K562 (cell line): Measurements from ENCODE around the gene SPOCK2. TPM values are rescaled to one million over a fixed set of nuclear protein-coding genes. Genes with fewer than 3 reads are reported as not detected.

Source experiments
- ATAC-seq: fragments of 200-7000 bp; cut with Tn5 transposase; 3 replicates; pipeline ENCODE4 v1.9.1; 2020; ENCODE audit warnings: moderate library complexity
- BruUV-seq: library from RNA; stranded (reverse); fragments of 400-500 nt; replicated peaks from 2 replicates; lab custom pipeline; 2021; lab: Mats Ljungman, UMichigan
- CTCF ChIA-PET: fragments of 300-600 bp; formaldehyde crosslinking; extraction: SDS; loops from one replicate; lab custom pipeline; 2021; ENCODE audit warnings: low intra/inter-chr PET ratio; lab: Yijun Ruan, JAX
- POLR2A ChIA-PET: fragments of 300-600, 350-650 bp; sonication (Branson Sonifier 250); formaldehyde crosslinking; extraction: SDS; loops from one replicate; lab custom pipeline; 2021; ENCODE audit warnings: antibody characterized with exemption, inconsistent platforms; lab: Yijun Ruan, JAX
- DNase-seq, 4 experiments: peaks; one replicate each; pipeline versions ENCODE4 v3.0.0 to v3.0.0-alpha.2; 2011 to 2018; ENCODE audit warnings: low spot score in 3 of 4, mixed read lengths in 3 of 4; ENCODE audit errors: extremely low read depth in 1 of 4
- FAIRE-seq: peaks from 2 replicates; lab custom pipeline; 2011; peaks lifted over from hg19 to GRCh38; lab: Jason Lieb, UNC
- H2AFZ ChIP-seq: 2 replicates; pipeline ENCODE4 v1.6.0; 2011; ENCODE audit warnings: low read depth, low read length, control low read depth, inconsistent platforms
- H3K27ac ChIP-seq: fragments of 200-600 bp; 3 replicates; pipeline ENCODE4 v1.8.0; 2011; ENCODE audit warnings: low read depth, mild to moderate bottlenecking, control low read depth, inconsistent platforms, low read length, moderate library complexity, mixed read lengths; ENCODE audit errors: extremely low read depth
- H3K27me3 ChIP-seq, 2 experiments: fragments of 300-600 bp in 1 of 2; 2 replicates in 1 of 2; 3 replicates in 1 of 2; pipeline versions ENCODE4 v1.6.0 to v1.8.0; 2011; ENCODE audit warnings: inconsistent platforms in 2 of 2, low read length in 2 of 2, mild to moderate bottlenecking in 1 of 2, mixed read lengths in 1 of 2, moderate library complexity in 1 of 2; ENCODE audit not compliant: control insufficient read depth in 2 of 2, insufficient read depth in 2 of 2
- H3K36me3 ChIP-seq: fragments of 300-600 bp; 3 replicates; pipeline ENCODE4 v1.8.0; 2011; ENCODE audit warnings: mild to moderate bottlenecking, low read length, inconsistent platforms; ENCODE audit not compliant: control insufficient read depth, insufficient read depth
- H3K4me1 ChIP-seq, 2 experiments: fragments of 200-600 bp in 1 of 2; replicated peaks in 1 of 2; 2 replicates in 1 of 2; 3 replicates in 1 of 2; pipeline versions ENCODE4 v1.5.1 to v1.8.0; 2011; ENCODE audit warnings: inconsistent platforms in 2 of 2, low read length in 2 of 2, mild to moderate bottlenecking in 1 of 2, mixed read lengths in 1 of 2, moderate library complexity in 1 of 2; ENCODE audit not compliant: control insufficient read depth in 2 of 2, insufficient read depth in 2 of 2
- H3K4me2 ChIP-seq: 2 replicates; pipeline ENCODE4 v1.6.1; 2011; ENCODE audit warnings: low read length, control low read depth, inconsistent platforms, mixed read lengths; ENCODE audit not compliant: insufficient read depth
- H3K4me3 ChIP-seq: fragments of 200-600 bp; sonication (generic), shearing (Covaris generic); 2 replicates; pipeline ENCODE4 v1.5.1; 2016; ENCODE audit warnings: control low read depth, inconsistent platforms
- H3K79me2 ChIP-seq: fragments of 200-600 bp; 3 replicates; pipeline ENCODE4 v1.8.0; 2011; ENCODE audit warnings: low read length, inconsistent platforms; ENCODE audit not compliant: control insufficient read depth, insufficient read depth
- H3K9ac ChIP-seq, 2 experiments: 2 replicates each; pipeline versions ENCODE4 v1.6.0 to v1.6.1; 2011; ENCODE audit warnings: low read depth in 2 of 2, low read length in 2 of 2, control low read depth in 1 of 2, inconsistent platforms in 1 of 2, mild to moderate bottlenecking in 1 of 2, mixed read lengths in 1 of 2; ENCODE audit not compliant: insufficient read depth in 1 of 2
- H3K9me1 ChIP-seq: one replicate; pipeline ENCODE4 v1.6.0; 2011; ENCODE audit warnings: inconsistent platforms, mild to moderate bottlenecking, low read length, moderate library complexity; ENCODE audit not compliant: control insufficient read depth, insufficient read depth
- H3K9me3 ChIP-seq: replicated peaks from 2 replicates; pipeline ENCODE4 v1.5.1; 2011; ENCODE audit warnings: low read depth, low read length, inconsistent platforms; ENCODE audit not compliant: control insufficient read depth, insufficient read depth
- H4K20me1 ChIP-seq: replicated peaks from 2 replicates; pipeline ENCODE4 v1.6.1; 2011; ENCODE audit warnings: low read length, inconsistent platforms, mixed read lengths; ENCODE audit not compliant: control insufficient read depth, insufficient read depth
- CEBPG ChIP-seq, 3 experiments: fragments of 200-800 bp in 1 of 3; sonication (Bioruptor generic) in 1 of 3; sonication (generic) in 1 of 3; formaldehyde crosslinking in 1 of 3; IDR thresholded peaks in 2 of 3; conservative IDR thresholded peaks in 1 of 3; 2 replicates each; pipeline versions ENCODE4 v1.6.1 to v1.8.0; 2016 to 2022; ENCODE audit warnings: missing compliant biosample characterization in 2 of 3, missing genetic modification characterization in 2 of 3, mild to moderate bottlenecking in 1 of 3, missing genetic modification reagents in 1 of 3
- CREBBP ChIP-seq: IDR thresholded peaks from one replicate; pipeline ENCODE4 v1.6.1; 2012; ENCODE audit warnings: low read depth, mild to moderate bottlenecking, control low read depth, inconsistent platforms, low read length
- ETV6 ChIP-seq, 3 experiments: fragments of 150-350 bp in 1 of 3; sonication (generic) in 1 of 3; formaldehyde crosslinking in 1 of 3; IDR thresholded peaks; 2 replicates each; pipeline versions ENCODE4 v1.6.1 to v1.8.0; 2014 to 2022; ENCODE audit warnings: borderline replicate concordance in 2 of 3, low read depth in 2 of 3, antibody characterized with exemption in 1 of 3, low read length in 1 of 3, mild to moderate bottlenecking in 1 of 3, missing genetic modification reagents in 1 of 3
- FOSL1 ChIP-seq: fragments of 200-800 bp; sonication (Bioruptor generic); conservative IDR thresholded peaks from 2 replicates; pipeline ENCODE4 v1.6.1; 2016; ENCODE audit warnings: missing genetic modification characterization, missing compliant biosample characterization
- FOXA3 ChIP-seq, 2 experiments: fragments of 450-650 bp in 1 of 2; sonication (generic) in 1 of 2; formaldehyde crosslinking; IDR thresholded peaks in 1 of 2; conservative IDR thresholded peaks in 1 of 2; 2 replicates each; pipeline versions ENCODE4 v1.4.0 to v1.8.0; 2020 to 2022; ENCODE audit warnings: mild to moderate bottlenecking in 2 of 2, missing genetic modification reagents in 1 of 2
- HSF4 ChIP-seq: fragments of 250-450 bp; sonication (Bioruptor Pico); IDR thresholded peaks from 2 replicates; pipeline ENCODE4 v2.1.2; 2022; ENCODE audit warnings: mild to moderate bottlenecking, moderate library complexity, borderline replicate concordance
- IFI16 ChIP-seq: fragments of 250-450 bp; sonication (Bioruptor Pico); IDR thresholded peaks from 2 replicates; pipeline ENCODE4 v2.1.2; 2022; ENCODE audit warnings: mild to moderate bottlenecking, inconsistent platforms
- MEIS2 ChIP-seq: fragments of 450-650 bp; IDR thresholded peaks from 2 replicates; pipeline ENCODE4 v1.6.1; 2014; ENCODE audit warnings: mild to moderate bottlenecking; ENCODE audit not compliant: partially characterized antibody
- RBFOX2 ChIP-seq: fragments of 200-400 bp; formaldehyde crosslinking; IDR thresholded peaks from 2 replicates; pipeline ENCODE4 v1.6.1; 2017; ENCODE audit warnings: low read depth, mild to moderate bottlenecking, low read length, moderate library complexity
- RBM34 ChIP-seq: fragments of 200-400 bp; formaldehyde crosslinking; IDR thresholded peaks from 2 replicates; pipeline ENCODE4 v1.6.1; 2018; ENCODE audit warnings: low read length, borderline replicate concordance; ENCODE audit not compliant: insufficient read depth
- SMARCE1 ChIP-seq: fragments of 450-650 bp; IDR thresholded peaks from 2 replicates; pipeline ENCODE4 v1.7.1; 2016; ENCODE audit warnings: mild to moderate bottlenecking
- SOX6 ChIP-seq: fragments of 450-650 bp; IDR thresholded peaks from 2 replicates; pipeline ENCODE4 v1.6.1; 2014; ENCODE audit warnings: mild to moderate bottlenecking
- SPI1 ChIP-seq: IDR thresholded peaks from 2 replicates; pipeline ENCODE4 v1.6.1; 2011; ENCODE audit warnings: low read depth, low read length, control low read depth, borderline replicate concordance
- U2AF1 ChIP-seq: fragments of 200-400 bp; formaldehyde crosslinking; optimal IDR thresholded peaks from 2 replicates; pipeline ENCODE3; 2017; ENCODE audit warnings: mild to moderate bottlenecking, low read depth, low read length, moderate library complexity
- ZNF23 ChIP-seq: fragments of 250-450 bp; sonication (Bioruptor Pico); IDR thresholded peaks from 2 replicates; pipeline ENCODE4 v1.4.0; 2020; ENCODE audit warnings: mild to moderate bottlenecking
- in situ Hi-C: fragments of 300-500 bp; cut with MboI; formaldehyde crosslinking; loops from 4 replicates; pipeline ENCODE4 v1.15.0; 2018; ENCODE audit warnings: inconsistent platforms, mixed read lengths
- intact Hi-C: fragments of 100-400 bp; cut with micrococcal nuclease; formaldehyde crosslinking; loops from 2 replicates; pipeline ENCODE4 v1.14.2; 2022
- polyA plus RNA-seq, 8 experiments: library from polyadenylated mRNA; depleted of rRNA in 4 of 8; stranded (reverse) in 5 of 8; unstranded in 3 of 8; fragments of >200 nt; fragmentation: Nextera tagmentation in 2 of 8; fragmentation: Illumina TruSeq in 1 of 8; extraction: Ambion mirVana in 2 of 8; extraction: Trizol in 1 of 8; gene quantifications; 2 replicates each; pipeline versions ENCODE4 v1.2.1 to v1.2.3, GENCODE V29; 2011 to 2014; ENCODE audit warnings: inconsistent platforms in 1 of 8, missing spikeins in 1 of 8
- total RNA-seq, 7 experiments: library from RNA; depleted of rRNA in 6 of 7; stranded (reverse); fragments of >200 nt in 6 of 7; fragmentation: Illumina TruSeq in 2 of 7; extraction: Trizol in 2 of 7; gene quantifications; 2 replicates each; pipeline versions ENCODE4 v1.2.1 to v1.2.3, GENCODE V29; 2011 to 2021; ENCODE audit warnings: low replicate concordance in 1 of 7
- TF ChIP-seq, protein P1 (sequence below), 2 experiments: fragments of 450-650 bp in 1 of 2; sonication (generic) in 1 of 2; formaldehyde crosslinking in 1 of 2; IDR thresholded peaks in 1 of 2; conservative IDR thresholded peaks in 1 of 2; 2 replicates each; pipeline versions ENCODE4 v1.6.1 to v1.8.1; 2016 to 2023; ENCODE audit warnings: mild to moderate bottlenecking in 2 of 2, moderate library complexity in 2 of 2, inconsistent platforms in 1 of 2, missing genetic modification reagents in 1 of 2
- TF ChIP-seq, protein P2 (sequence below): fragments of 450-650 bp; IDR thresholded peaks from 2 replicates; pipeline ENCODE4 v1.6.1; 2017; ENCODE audit warnings: mild to moderate bottlenecking, moderate library complexity
- TF ChIP-seq, protein P3 (sequence below), 2 experiments: fragments of 450-650 bp; IDR thresholded peaks; 2 replicates each; pipeline ENCODE4 v1.6.1; 2016

Gene SPOCK2
- total and polyA plus RNA-seq, 9 of the 15 experiments (the other 6 are each of a cell fraction or from before 2014, with no cell fraction given): 0.04 to 0.86 (median 0.11) TPM; not detected in 2

DNA sequence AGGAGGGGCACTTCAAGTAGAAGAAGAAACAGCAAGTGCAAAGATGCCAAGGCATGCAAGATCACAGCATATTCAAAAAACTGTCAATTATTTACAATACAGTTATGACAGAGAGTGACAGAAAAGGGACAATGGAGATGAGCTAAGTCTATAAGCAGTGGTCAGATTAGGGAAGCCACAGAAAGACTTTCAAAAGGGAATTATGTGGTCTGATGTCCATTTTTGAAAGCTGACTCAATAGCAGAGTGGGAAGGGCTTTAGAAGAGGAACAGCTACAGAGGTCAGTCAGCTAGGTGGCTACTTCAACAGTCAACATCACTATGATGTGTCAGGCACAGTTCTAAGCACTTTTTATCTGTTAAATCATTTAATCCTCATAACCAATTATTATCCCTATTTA is 45.2 kb upstream of the SPOCK2 start:
- Histone ChIP-seq H3K27me3 (no peaks in the 10 kb centered on the region), H3K79me2 (no peaks in the 10 kb centered on the region), H3K36me3 (peaks cover 3% of the 10 kb centered on the region), H3K9me1 (no peaks in the 10 kb centered on the region), H3K9me3 (no peaks in the 10 kb centered on the region), H3K9ac (no peak overlapping the region), H2AFZ (no peak overlapping the region), H3K4me2 (no peak overlapping the region), H4K20me1 (no peaks in the 10 kb centered on the region), H3K4me3 (no peak overlapping the region), H3K27ac (no peak overlapping the region), H3K4me1 (peaks cover 0 to 9% of the 10 kb centered on the region in 2 experiments; a peak in 2 of 5 replicates)
- no TSS peak for BruUV-seq
- DNase-seq (peak in 1 of 4 experiments; percentile 16), FAIRE-seq (no peak), ATAC-seq (peak; percentile 65)
- in situ Hi-C loops: loop anchor here (10.0 kb wide), 1 partner anchor 201 kb away; no protein-coding TSS in a partner anchor
- ChIA-PET POLR2A (interaction anchor here (0.6 to 1.6 kb wide), 3 partner anchors 40 to 216 kb away, joined by 3 to 7 read pairs (median 3); no protein-coding TSS in a partner anchor), CTCF (interaction anchor here (1.0 kb wide), 1 partner anchor 89 kb away, joined by 3 read pairs; no protein-coding TSS in a partner anchor)
- intact Hi-C loops: no loop called here
- TF ChIP-seq IFI16 (CRISPR knock-in tag) (no peak), ZNF23 (CRISPR knock-in tag) (no peak), HSF4 (CRISPR knock-in tag) (no peak), CREBBP (no peak), ETV6 (IDR thresholded peaks at IDR 0.05; ENCODE audit: borderline replicate concordance in 1 of 2, low read depth in 2 of 2, low read length in 1 of 2) (no peak), ETV6 (CRISPR knock-in tag; IDR thresholded peaks at IDR 0.05; ENCODE audit: borderline replicate concordance) (no peak), SPI1 (peak; percentile 63; the same call in 1 of the 2 replicates), SOX6 (peak; percentile 81), RBM34 (no peak), CEBPG (CRISPR knock-in tag; IDR thresholded peaks at IDR 0.05) (0 out of 2 replicates have a peak, but pooled peaks have one; percentile 24), CEBPG (tag; conservative IDR thresholded peaks at IDR 0.05 in 1 of 2, IDR thresholded peaks at IDR 0.05 in 1 of 2) (no peak), U2AF1 (no peak), MEIS2 (peak; percentile 52), FOSL1 (peak; percentile 88), FOXA3 (CRISPR knock-in tag; conservative IDR thresholded peaks at IDR 0.05 in 1 of 2, IDR thresholded peaks at IDR 0.05 in 1 of 2) (peak in 1 of 2 experiments; percentile 74; a peak in 1 of 4 replicates), SMARCE1 (peak; percentile 16; the same call in 1 of the 2 replicates), RBFOX2 (no peak)
- TF ChIP-seq, protein P1, sequence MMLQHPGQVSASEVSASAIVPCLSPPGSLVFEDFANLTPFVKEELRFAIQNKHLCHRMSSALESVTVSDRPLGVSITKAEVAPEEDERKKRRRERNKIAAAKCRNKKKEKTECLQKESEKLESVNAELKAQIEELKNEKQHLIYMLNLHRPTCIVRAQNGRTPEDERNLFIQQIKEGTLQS (IDR thresholded peaks at IDR 0.05): peak; percentile 52; the same call in 1 of the 2 replicates
- TF ChIP-seq, protein P1 (CRISPR knock-in tag; conservative IDR thresholded peaks at IDR 0.05): no peak
- TF ChIP-seq, protein P2, sequence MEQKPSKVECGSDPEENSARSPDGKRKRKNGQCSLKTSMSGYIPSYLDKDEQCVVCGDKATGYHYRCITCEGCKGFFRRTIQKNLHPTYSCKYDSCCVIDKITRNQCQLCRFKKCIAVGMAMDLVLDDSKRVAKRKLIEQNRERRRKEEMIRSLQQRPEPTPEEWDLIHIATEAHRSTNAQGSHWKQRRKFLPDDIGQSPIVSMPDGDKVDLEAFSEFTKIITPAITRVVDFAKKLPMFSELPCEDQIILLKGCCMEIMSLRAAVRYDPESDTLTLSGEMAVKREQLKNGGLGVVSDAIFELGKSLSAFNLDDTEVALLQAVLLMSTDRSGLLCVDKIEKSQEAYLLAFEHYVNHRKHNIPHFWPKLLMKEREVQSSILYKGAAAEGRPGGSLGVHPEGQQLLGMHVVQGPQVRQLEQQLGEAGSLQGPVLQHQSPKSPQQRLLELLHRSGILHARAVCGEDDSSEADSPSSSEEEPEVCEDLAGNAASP: no peak
- TF ChIP-seq, protein P3, sequence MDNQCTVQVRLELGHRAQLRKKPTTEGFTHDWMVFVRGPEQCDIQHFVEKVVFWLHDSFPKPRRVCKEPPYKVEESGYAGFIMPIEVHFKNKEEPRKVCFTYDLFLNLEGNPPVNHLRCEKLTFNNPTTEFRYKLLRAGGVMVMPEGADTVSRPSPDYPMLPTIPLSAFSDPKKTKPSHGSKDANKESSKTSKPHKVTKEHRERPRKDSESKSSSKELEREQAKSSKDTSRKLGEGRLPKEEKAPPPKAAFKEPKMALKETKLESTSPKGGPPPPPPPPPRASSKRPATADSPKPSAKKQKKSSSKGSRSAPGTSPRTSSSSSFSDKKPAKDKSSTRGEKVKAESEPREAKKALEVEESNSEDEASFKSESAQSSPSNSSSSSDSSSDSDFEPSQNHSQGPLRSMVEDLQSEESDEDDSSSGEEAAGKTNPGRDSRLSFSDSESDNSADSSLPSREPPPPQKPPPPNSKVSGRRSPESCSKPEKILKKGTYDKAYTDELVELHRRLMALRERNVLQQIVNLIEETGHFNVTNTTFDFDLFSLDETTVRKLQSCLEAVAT (IDR thresholded peaks at IDR 0.05): no peak
